Trophoblast cell (in vitro differentiated cells and primary cell): Measurements from ENCODE around the gene ASB13.

Experiments
- DNase-seq, 2 donors: peaks; one replicate each; pipeline ENCODE4 v3.0.0-alpha.2; 2016
- H2AFZ ChIP-seq: 2 replicates; pipeline ENCODE4 v1.6.1; 2013; ENCODE audit warnings: low read length, moderate library complexity, mild to moderate bottlenecking; ENCODE audit not compliant: insufficient read depth, poor library complexity
- H2AK5ac ChIP-seq: 2 replicates; pipeline ENCODE4 v1.6.1; 2013; ENCODE audit warnings: mild to moderate bottlenecking, low read length
- H2BK120ac ChIP-seq: 2 replicates; pipeline ENCODE4 v1.6.1; 2013; ENCODE audit warnings: low read length, mild to moderate bottlenecking, moderate library complexity; ENCODE audit not compliant: insufficient read depth, poor library complexity
- H2BK12ac ChIP-seq: 2 replicates; pipeline ENCODE4 v1.6.1; 2013; ENCODE audit warnings: mild to moderate bottlenecking, low read length, moderate library complexity
- H2BK5ac ChIP-seq: 2 replicates; pipeline ENCODE4 v1.6.1; 2013; ENCODE audit warnings: low read length, low read depth, moderate library complexity, mild to moderate bottlenecking; ENCODE audit not compliant: poor library complexity
- H3K14ac ChIP-seq: 2 replicates; pipeline ENCODE4 v1.6.1; 2013; ENCODE audit warnings: mild to moderate bottlenecking, low read length
- H3K18ac ChIP-seq: 2 replicates; pipeline ENCODE4 v1.6.1; 2013; ENCODE audit warnings: mild to moderate bottlenecking, low read length
- H3K23ac ChIP-seq: 2 replicates; pipeline ENCODE4 v1.6.1; 2013; ENCODE audit warnings: low read length
- H3K27ac ChIP-seq: 2 replicates; pipeline ENCODE4 v1.5.1; 2013; ENCODE audit warnings: low read depth, mild to moderate bottlenecking, inconsistent platforms, low read length, moderate library complexity
- H3K27me3 ChIP-seq: 2 replicates; pipeline ENCODE4 v1.6.1; 2013; ENCODE audit warnings: inconsistent platforms, mild to moderate bottlenecking, low read length, moderate library complexity; ENCODE audit not compliant: insufficient read depth
- H3K36me3 ChIP-seq, 2 experiments: 1 replicate in 1 of 2; 2 replicates in 1 of 2; pipeline ENCODE4 v1.6.1; 2013; ENCODE audit warnings: low read length in 2 of 2, mild to moderate bottlenecking in 2 of 2, moderate library complexity in 1 of 2; ENCODE audit not compliant: insufficient read depth in 2 of 2, control insufficient read depth in 1 of 2
- H3K4ac ChIP-seq: 2 replicates; pipeline ENCODE4 v1.6.1; 2013; ENCODE audit warnings: low read depth, mild to moderate bottlenecking, low read length, moderate library complexity
- H3K4me1 ChIP-seq, 2 experiments: 1 replicate in 1 of 2; 2 replicates in 1 of 2; pipeline ENCODE4 v1.6.1; 2013; ENCODE audit warnings: low read length in 2 of 2, mild to moderate bottlenecking in 2 of 2, moderate library complexity in 1 of 2; ENCODE audit not compliant: insufficient read depth in 2 of 2, control insufficient read depth in 1 of 2
- H3K4me2 ChIP-seq: 2 replicates; pipeline ENCODE4 v1.6.1; 2013; ENCODE audit warnings: inconsistent platforms, mild to moderate bottlenecking, low read length, moderate library complexity
- H3K4me3 ChIP-seq: 2 replicates; pipeline ENCODE4 v1.5.1; 2013; ENCODE audit warnings: mild to moderate bottlenecking, low read depth, low read length, inconsistent platforms
- H3K79me1 ChIP-seq: one replicate; pipeline ENCODE4 v1.6.1; 2013; ENCODE audit warnings: low read length
- H3K79me2 ChIP-seq: 2 replicates; pipeline ENCODE4 v1.6.1; 2013; ENCODE audit warnings: low read length, mild to moderate bottlenecking; ENCODE audit not compliant: control insufficient read depth, insufficient read depth, poor library complexity
- H3K9ac ChIP-seq: 2 replicates; pipeline ENCODE4 v1.6.1; 2013; ENCODE audit warnings: mild to moderate bottlenecking, low read length
- H3K9me3 ChIP-seq: 2 replicates; pipeline ENCODE4 v1.6.1; 2013; ENCODE audit warnings: low read depth, mild to moderate bottlenecking, control low read depth, inconsistent platforms, low read length; ENCODE audit not compliant: insufficient read depth
- H4K12ac ChIP-seq: 2 replicates; pipeline ENCODE4 v1.6.1; 2013; ENCODE audit warnings: low read depth, mild to moderate bottlenecking, low read length, moderate library complexity
- H4K8ac ChIP-seq: 2 replicates; pipeline ENCODE4 v1.6.1; 2013; ENCODE audit warnings: low read depth, mild to moderate bottlenecking, low read length, moderate library complexity
- H4K91ac ChIP-seq: one replicate; pipeline ENCODE4 v1.6.1; 2013; ENCODE audit warnings: low read depth, mild to moderate bottlenecking, low read length, moderate library complexity
- WGBS: extraction: QIAGEN DNeasy Blood & Tissue Kit; methylation state at CpG from one replicate; pipeline ENCODE4 v1.1.7; 2013; ENCODE audit warnings: missing lambda C conversion rate; ENCODE audit not compliant: insufficient read length, insufficient coverage; ENCODE audit errors: extremely low coverage; 5-methylcytosine and 5-hydroxymethylcytosine counted together

ASB13 gene

GRCh38 chr10:5629303-5630111 is 36.9 kb downstream of the ASB13 start:
- Histone ChIP-seq H3K9me3 (no peaks in the 10 kb centered on the region), H3K18ac (no peak overlapping the region), H3K4me3 (no peak overlapping the region), H2BK120ac (no peak overlapping the region), H3K4me1 (peaks cover 0 to 2% of the 10 kb centered on the region in 2 experiments), H2AK5ac (no peak overlapping the region), H3K36me3 (no peaks in the 10 kb centered on the region), H3K4ac (no peak overlapping the region), H4K91ac (no peak overlapping the region), H3K9ac (no peak overlapping the region), H2AFZ (no peak overlapping the region), H4K8ac (no peak overlapping the region), H2BK12ac (no peak overlapping the region), H3K27ac (no peak overlapping the region), H4K12ac (no peak overlapping the region), H3K79me2 (no peaks in the 10 kb centered on the region), H3K27me3 (no peaks in the 10 kb centered on the region), H3K79me1 (peaks cover 5% of the 10 kb centered on the region), H3K14ac (no peak overlapping the region), H3K23ac (no peak overlapping the region), H3K4me2 (no peak overlapping the region), H2BK5ac (no peak overlapping the region)
- DNase-seq: peak; percentile 76 to 95
- WGBS: no CpG with 5 or more reads among the region's 7 CpGs

DNA sequence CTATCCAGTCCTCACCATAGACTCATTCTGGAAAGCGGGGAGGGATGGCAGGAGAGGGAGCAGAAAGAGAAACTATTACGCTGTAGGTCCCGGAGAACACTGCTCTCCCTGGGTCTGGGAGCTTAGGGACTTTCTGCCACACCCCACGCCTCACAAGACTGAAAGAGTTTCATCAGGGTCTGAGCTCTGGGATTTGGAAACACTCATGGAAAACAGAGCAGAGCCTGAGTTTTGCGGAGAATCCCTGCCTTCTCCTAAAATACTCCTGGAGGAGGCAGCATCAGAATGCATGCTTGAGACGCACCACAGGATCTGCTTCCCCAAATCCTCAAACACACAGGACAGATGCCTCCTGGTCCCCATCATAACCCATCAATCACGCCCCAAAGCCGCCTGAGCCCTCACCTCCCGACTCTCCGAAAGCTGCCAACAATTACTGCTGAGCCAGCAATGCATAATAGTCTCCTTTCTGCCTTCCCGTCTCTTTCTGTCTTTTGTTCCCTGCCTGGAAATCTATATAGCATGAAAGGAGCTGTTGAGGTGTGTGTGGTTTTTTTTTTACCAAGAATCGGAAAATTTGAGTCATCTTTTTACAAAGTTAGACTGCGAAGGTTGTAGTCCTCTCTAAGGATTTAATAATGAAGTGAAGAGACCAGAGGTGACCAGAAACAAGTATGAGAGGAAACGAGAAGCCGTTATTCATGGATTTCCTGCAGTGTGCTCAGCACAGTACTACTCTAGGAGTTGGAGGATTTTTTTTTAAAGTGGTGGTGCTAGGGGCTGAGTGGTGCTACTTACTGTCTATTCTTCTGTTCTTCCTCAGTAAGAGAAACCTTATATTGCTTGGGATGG is 37.7 kb downstream of the ASB13 start:
- H2BK5ac ChIP-seq: no peak overlapping the region
- no peaks in the 10 kb centered on the region for H3K36me3 ChIP-seq
- no peak overlapping the region for H2AFZ ChIP-seq
- H2BK12ac ChIP-seq: no peak overlapping the region
- peak overlapping the region; percentile 14 for H4K8ac ChIP-seq
- DNase-seq: no peak
- H3K9me3 ChIP-seq: no peaks in the 10 kb centered on the region
- peaks cover 0 to 2% of the 10 kb centered on the region in 2 experiments for H3K4me1 ChIP-seq
- H2AK5ac ChIP-seq: no peak overlapping the region
- no peaks in the 10 kb centered on the region for H3K27me3 ChIP-seq
- no peak overlapping the region for H3K27ac ChIP-seq
- no peaks in the 10 kb centered on the region for H3K79me2 ChIP-seq
- no peak overlapping the region for H3K18ac ChIP-seq
- H4K91ac ChIP-seq: peak overlapping the region; percentile 50
- H3K4me2 ChIP-seq: no peak overlapping the region
- WGBS: no CpG with 5 or more reads among the region's 15 CpGs
- no peak overlapping the region for H3K9ac ChIP-seq
- H3K79me1 ChIP-seq: peaks cover 5% of the 10 kb centered on the region
- no peak overlapping the region for H2BK120ac ChIP-seq
- no peak overlapping the region for H4K12ac ChIP-seq
- H3K4me3 ChIP-seq: no peak overlapping the region
- H3K14ac ChIP-seq: no peak overlapping the region
- H3K23ac ChIP-seq: no peak overlapping the region
- no peak overlapping the region for H3K4ac ChIP-seq

DNA sequence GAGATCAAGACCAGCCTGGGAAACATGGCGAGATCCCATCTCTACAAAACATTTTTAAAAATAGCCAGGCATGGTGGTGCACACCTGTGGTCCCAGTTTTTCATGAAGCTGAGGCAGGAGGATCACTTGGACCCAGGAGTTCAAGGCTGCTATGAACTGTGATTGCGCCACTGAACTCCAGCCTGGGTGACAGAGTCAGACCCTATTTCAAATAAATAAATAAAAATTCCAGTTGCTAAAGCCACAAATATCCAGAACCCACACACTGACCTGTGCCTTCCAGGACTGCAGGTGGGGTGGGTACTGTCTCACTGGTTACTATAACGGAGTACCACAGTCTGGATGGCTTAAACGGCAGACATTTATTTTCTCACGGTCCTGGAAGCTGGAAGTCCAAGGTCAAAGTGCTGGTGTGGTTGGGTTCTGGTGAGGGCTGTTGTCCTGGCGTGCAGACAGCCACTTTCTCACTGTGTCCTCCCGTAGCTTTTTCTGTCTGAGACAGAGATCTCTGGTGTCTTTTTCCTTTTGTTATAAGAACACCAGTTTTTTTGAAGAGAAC is 38.8 kb downstream of the ASB13 start:
- no peak overlapping the region for H4K12ac ChIP-seq
- H3K4ac ChIP-seq: no peak overlapping the region
- no peak overlapping the region for H3K4me2 ChIP-seq
- H3K14ac ChIP-seq: no peak overlapping the region
- no peak for DNase-seq
- H3K9ac ChIP-seq: no peak overlapping the region
- no peak overlapping the region for H2BK120ac ChIP-seq
- no peaks in the 10 kb centered on the region for H3K27me3 ChIP-seq
- H3K18ac ChIP-seq: no peak overlapping the region
- peaks cover 8% of the 10 kb centered on the region for H3K79me1 ChIP-seq
- no peak overlapping the region for H2AFZ ChIP-seq
- H4K91ac ChIP-seq: no peak overlapping the region
- H3K9me3 ChIP-seq: no peaks in the 10 kb centered on the region
- H4K8ac ChIP-seq: no peak overlapping the region
- H3K79me2 ChIP-seq: no peaks in the 10 kb centered on the region
- no peak overlapping the region for H2AK5ac ChIP-seq
- no peak overlapping the region for H3K27ac ChIP-seq
- peaks cover 2 to 4% of the 10 kb centered on the region in 2 experiments for H3K4me1 ChIP-seq
- no CpG with 5 or more reads among the region's 7 CpGs for WGBS
- H2BK12ac ChIP-seq: peak overlapping the region; percentile 56
- H3K4me3 ChIP-seq: no peak overlapping the region
- H3K36me3 ChIP-seq: no peaks in the 10 kb centered on the region
- no peak overlapping the region for H3K23ac ChIP-seq
- H2BK5ac ChIP-seq: no peak overlapping the region

GRCh38 chr10:5625992-5626777 is 40.2 kb downstream of the ASB13 start:
- H3K4me1 ChIP-seq: peaks cover 2% of the 10 kb centered on the region in 2 experiments
- peak overlapping the region; percentile 39 for H4K91ac ChIP-seq
- no peaks in the 10 kb centered on the region for H3K9me3 ChIP-seq
- no peak overlapping the region for H3K14ac ChIP-seq
- peak overlapping the region; percentile 2 for H2AFZ ChIP-seq
- no peaks in the 10 kb centered on the region for H3K79me2 ChIP-seq
- H3K4me3 ChIP-seq: no peak overlapping the region
- H3K27me3 ChIP-seq: no peaks in the 10 kb centered on the region
- H3K9ac ChIP-seq: no peak overlapping the region
- H3K4ac ChIP-seq: no peak overlapping the region
- H3K36me3 ChIP-seq: no peaks in the 10 kb centered on the region
- H2BK5ac ChIP-seq: no peak overlapping the region
- no peak overlapping the region for H3K27ac ChIP-seq
- no peak overlapping the region for H3K23ac ChIP-seq
- H2AK5ac ChIP-seq: peak overlapping the region; percentile 86
- peak overlapping the region; percentile 51 for H2BK12ac ChIP-seq
- no peak overlapping the region for H4K8ac ChIP-seq
- WGBS: no CpG with 5 or more reads among the region's 13 CpGs
- peaks cover 16% of the 10 kb centered on the region for H3K79me1 ChIP-seq
- H4K12ac ChIP-seq: no peak overlapping the region
- H2BK120ac ChIP-seq: peak overlapping the region; percentile 11
- DNase-seq: no peak
- H3K4me2 ChIP-seq: no peak overlapping the region
- no peak overlapping the region for H3K18ac ChIP-seq
